ENCODE measurements around the gene C2CD4C. TPM values are rescaled to one million over a fixed set of nuclear protein-coding genes. Genes with fewer than 3 reads are reported as not detected.

The C2CD4C gene
- total and polyA plus RNA-seq, 10 of the 15 experiments (the other 5 are each of a cell fraction or from before 2014, with no cell fraction given): not detected

DNA sequence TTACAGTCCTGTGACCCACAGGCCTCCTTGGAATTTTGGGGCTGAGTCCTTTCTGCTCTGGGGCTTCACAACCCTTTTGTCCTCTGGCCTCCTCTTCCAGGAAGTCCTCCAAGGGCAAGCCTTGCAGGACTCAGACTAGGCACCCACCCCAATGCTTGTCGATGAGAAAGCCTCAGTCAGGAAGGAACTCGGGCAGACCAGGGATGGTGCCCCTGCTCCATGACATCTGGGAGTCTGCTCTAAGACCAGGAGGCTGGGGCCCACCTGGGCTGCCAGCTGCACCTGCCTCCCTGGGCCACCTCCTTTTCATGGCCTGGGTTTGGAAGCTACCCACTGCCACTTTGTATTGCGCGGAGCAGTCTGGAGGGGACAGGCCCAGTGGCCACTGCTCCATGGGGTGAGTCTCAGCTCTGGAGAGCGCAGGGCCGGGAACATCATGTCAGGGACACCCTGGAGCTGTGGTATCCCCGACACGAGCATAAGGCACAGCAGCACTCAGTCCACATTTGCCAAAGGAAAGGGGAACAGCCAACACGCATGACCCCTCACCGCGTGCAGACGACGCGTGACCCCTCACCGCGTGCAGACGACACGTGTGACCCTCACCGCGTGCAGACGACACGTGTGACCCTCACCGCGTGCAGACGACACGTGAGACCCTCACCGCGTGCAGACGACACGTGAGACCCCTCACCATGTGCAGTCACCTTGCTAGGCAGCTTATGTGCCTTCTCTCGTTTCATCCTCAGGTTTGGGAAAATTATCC lies 10.8 kb downstream of the C2CD4C start:
- no peak for ATAC-seq
- no peak overlapping the region for H3K4me2 ChIP-seq (ENCODE audit: control insufficient read depth, insufficient read depth)
- POLR2A ChIA-PET: no interaction called here
- H3K27ac ChIP-seq (ENCODE audit: control insufficient read depth, insufficient read depth): no peak overlapping the region
- RAD21 ChIA-PET (ENCODE audit: unreplicated experiment): no interaction called here
- SMC1A ChIA-PET (ENCODE audit: uncharacterized antibody, unreplicated experiment): no interaction called here
- TF ChIP-seq SPI1 (IDR thresholded peaks at IDR 0.05; ENCODE audit: borderline replicate concordance, insufficient read depth, low read depth, low read length) (no peak), ZZZ3 (IDR thresholded peaks at IDR 0.05; ENCODE audit: control insufficient read depth, insufficient read length, low read depth) (no peak), ZNF622 (IDR thresholded peaks at IDR 0.05) (no peak), CHD2 (IDR thresholded peaks at IDR 0.05; ENCODE audit: borderline replicate concordance, low read depth, low read length) (no peak), PML (IDR thresholded peaks at IDR 0.05; ENCODE audit: low read length) (no peak), SRF (IDR thresholded peaks at IDR 0.05; ENCODE audit: low read depth in 2 of 2, low read length in 2 of 2) (no peak), SIX5 (IDR thresholded peaks at IDR 0.05; ENCODE audit: low read depth, low read length, severe bottlenecking) (no peak), RUNX3 (IDR thresholded peaks at IDR 0.05; ENCODE audit: low read length) (no peak), CHD4 (IDR thresholded peaks at IDR 0.05) (no peak), JUNB (IDR thresholded peaks at IDR 0.05) (no peak), CREM (IDR thresholded peaks at IDR 0.05; ENCODE audit: low read depth) (no peak), MYB (IDR thresholded peaks at IDR 0.05; ENCODE audit: borderline replicate concordance, low read depth, low read length) (no peak), SIN3A (IDR thresholded peaks at IDR 0.05; ENCODE audit: low read depth, low read length) (no peak), ESRRA (IDR thresholded peaks at IDR 0.05; ENCODE audit: low read length) (no peak)
- TF ChIP-seq, protein P1, sequence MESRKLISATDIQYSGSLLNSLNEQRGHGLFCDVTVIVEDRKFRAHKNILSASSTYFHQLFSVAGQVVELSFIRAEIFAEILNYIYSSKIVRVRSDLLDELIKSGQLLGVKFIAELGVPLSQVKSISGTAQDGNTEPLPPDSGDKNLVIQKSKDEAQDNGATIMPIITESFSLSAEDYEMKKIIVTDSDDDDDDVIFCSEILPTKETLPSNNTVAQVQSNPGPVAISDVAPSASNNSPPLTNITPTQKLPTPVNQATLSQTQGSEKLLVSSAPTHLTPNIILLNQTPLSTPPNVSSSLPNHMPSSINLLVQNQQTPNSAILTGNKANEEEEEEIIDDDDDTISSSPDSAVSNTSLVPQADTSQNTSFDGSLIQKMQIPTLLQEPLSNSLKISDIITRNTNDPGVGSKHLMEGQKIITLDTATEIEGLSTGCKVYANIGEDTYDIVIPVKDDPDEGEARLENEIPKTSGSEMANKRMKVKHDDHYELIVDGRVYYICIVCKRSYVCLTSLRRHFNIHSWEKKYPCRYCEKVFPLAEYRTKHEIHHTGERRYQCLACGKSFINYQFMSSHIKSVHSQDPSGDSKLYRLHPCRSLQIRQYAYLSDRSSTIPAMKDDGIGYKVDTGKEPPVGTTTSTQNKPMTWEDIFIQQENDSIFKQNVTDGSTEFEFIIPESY (IDR thresholded peaks at IDR 0.05): no peak
- TF ChIP-seq, protein P2, sequence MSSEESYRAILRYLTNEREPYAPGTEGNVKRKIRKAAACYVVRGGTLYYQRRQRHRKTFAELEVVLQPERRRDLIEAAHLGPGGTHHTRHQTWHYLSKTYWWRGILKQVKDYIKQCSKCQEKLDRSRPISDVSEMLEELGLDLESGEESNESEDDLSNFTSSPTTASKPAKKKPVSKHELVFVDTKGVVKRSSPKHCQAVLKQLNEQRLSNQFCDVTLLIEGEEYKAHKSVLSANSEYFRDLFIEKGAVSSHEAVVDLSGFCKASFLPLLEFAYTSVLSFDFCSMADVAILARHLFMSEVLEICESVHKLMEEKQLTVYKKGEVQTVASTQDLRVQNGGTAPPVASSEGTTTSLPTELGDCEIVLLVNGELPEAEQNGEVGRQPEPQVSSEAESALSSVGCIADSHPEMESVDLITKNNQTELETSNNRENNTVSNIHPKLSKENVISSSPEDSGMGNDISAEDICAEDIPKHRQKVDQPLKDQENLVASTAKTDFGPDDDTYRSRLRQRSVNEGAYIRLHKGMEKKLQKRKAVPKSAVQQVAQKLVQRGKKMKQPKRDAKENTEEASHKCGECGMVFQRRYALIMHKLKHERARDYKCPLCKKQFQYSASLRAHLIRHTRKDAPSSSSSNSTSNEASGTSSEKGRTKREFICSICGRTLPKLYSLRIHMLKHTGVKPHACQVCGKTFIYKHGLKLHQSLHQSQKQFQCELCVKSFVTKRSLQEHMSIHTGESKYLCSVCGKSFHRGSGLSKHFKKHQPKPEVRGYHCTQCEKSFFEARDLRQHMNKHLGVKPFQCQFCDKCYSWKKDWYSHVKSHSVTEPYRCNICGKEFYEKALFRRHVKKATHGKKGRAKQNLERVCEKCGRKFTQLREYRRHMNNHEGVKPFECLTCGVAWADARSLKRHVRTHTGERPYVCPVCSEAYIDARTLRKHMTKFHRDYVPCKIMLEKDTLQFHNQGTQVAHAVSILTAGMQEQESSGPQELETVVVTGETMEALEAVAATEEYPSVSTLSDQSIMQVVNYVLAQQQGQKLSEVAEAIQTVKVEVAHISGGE (CRISPR knock-in tag; IDR thresholded peaks at IDR 0.05): no peak
- H3K9me3 ChIP-seq (replicated peaks; ENCODE audit: control insufficient read depth, insufficient read depth, low read length): peaks cover 5% of the 10 kb centered on the region; the same call in 2 of the 3 replicates
- DNase-seq (ENCODE audit: low read depth, low spot score): no peak
- no TSS peak for BruUV-seq (replicated peaks)
- no peaks in the 10 kb centered on the region for H4K20me1 ChIP-seq (ENCODE audit: control insufficient read depth, insufficient read depth)
- no peak for FAIRE-seq
- H3K4me3 ChIP-seq: no peak overlapping the region
- intact Hi-C loops (cut with micrococcal nuclease; ENCODE audit: unreplicated experiment) (no loop called here), in situ Hi-C loops (cut with MboI) (no loop called here)
- H3K4me1 ChIP-seq (ENCODE audit: control insufficient read depth, insufficient read depth, low read length): no peaks in the 10 kb centered on the region
- no peak overlapping the region for H3K9ac ChIP-seq (ENCODE audit: control insufficient read depth, insufficient read depth, low read length)
- CTCF ChIA-PET: no interaction called here
- no peaks in the 10 kb centered on the region for H3K27me3 ChIP-seq (replicated peaks in 1 of 2; ENCODE audit: control insufficient read depth in 2 of 2, insufficient read depth in 2 of 2, low read length in 1 of 2)
- no peak overlapping the region for H2AFZ ChIP-seq (ENCODE audit: control insufficient read depth, low read depth, low read length)
- no peaks in the 10 kb centered on the region for H3K36me3 ChIP-seq (ENCODE audit: control insufficient read depth in 2 of 2, insufficient read depth in 2 of 2, low read length in 1 of 2)
- WGBS (ENCODE audit: insufficient coverage, insufficient replicate concordance, low lambda C conversion rate, missing lambda C conversion rate): 63% methylated on average over 31 of the region's 31 CpGs
- H3K79me2 ChIP-seq (ENCODE audit: control insufficient read depth, insufficient read depth, low read length): no peaks in the 10 kb centered on the region
